ENCODE results near the gene LIPC. TPM values are rescaled to one million over a fixed set of nuclear protein-coding genes. Genes with fewer than 3 reads are reported as not detected.

Gene LIPC
- total and polyA plus RNA-seq, 9 of the 15 experiments (the other 6 are each of a cell fraction or from before 2014, with no cell fraction given) = 0.07 to 0.41 (median 0.11) TPM; not detected in 2

DNA sequence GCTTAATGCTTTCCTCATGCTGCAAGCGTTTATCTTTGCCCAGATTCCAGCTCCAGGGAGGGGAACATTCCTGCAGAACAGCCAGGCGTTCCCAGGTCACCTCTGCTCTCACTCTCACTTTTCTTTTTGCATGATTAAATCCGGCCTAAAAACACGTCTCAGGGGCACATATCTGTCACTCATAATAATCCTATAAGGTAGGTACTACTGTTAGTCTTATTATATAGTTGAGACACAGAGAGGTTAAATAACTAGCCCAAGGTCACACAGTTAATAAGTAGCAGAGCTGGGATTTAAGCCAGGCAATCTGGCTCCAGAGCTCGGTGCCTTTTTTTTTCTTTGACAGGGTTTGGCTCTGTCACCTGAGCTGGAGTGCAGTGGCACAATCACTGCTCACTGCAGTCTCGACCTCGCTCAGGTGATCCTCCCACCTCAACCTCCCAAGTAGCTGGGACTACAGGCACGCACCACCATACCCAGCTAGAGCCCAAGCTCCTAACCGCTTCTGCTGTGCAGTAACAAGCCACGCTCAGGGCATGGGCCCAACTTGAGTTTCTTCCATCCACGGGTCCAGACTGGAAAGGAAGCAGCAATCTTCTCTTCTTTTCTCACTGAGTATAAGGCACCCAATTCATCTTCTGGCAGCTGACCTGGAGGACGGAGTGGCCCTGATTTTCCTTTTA, 96.5 kb downstream of the LIPC start:
- no peak for ATAC-seq
- Histone ChIP-seq H4K20me1 (replicated peaks; ENCODE audit: control insufficient read depth, insufficient read depth, low read length) (no peaks in the 10 kb centered on the region), H3K4me3 (no peak overlapping the region), H3K4me2 (ENCODE audit: insufficient read depth, low read length) (no peak overlapping the region), H3K27ac (ENCODE audit: extremely low read depth, low read depth, low read length) (no peak overlapping the region), H2AFZ (ENCODE audit: low read depth, low read length) (no peak overlapping the region), H3K9me3 (replicated peaks; ENCODE audit: control insufficient read depth, insufficient read depth, low read depth, low read length) (no peaks in the 10 kb centered on the region), H3K4me1 (replicated peaks in 1 of 2; ENCODE audit: control insufficient read depth in 2 of 2, insufficient read depth in 2 of 2, low read length in 2 of 2) (no peaks in the 10 kb centered on the region), H3K9ac (ENCODE audit: insufficient read depth in 1 of 2, low read depth in 2 of 2, low read length in 2 of 2) (no peak overlapping the region), H3K36me3 (ENCODE audit: control insufficient read depth, insufficient read depth, low read length) (no peaks in the 10 kb centered on the region), H3K79me2 (ENCODE audit: control insufficient read depth, insufficient read depth, low read length) (no peaks in the 10 kb centered on the region), H3K27me3 (ENCODE audit: control insufficient read depth in 2 of 2, insufficient read depth in 2 of 2, low read length in 2 of 2) (no peaks in the 10 kb centered on the region), H3K9me1 (ENCODE audit: control insufficient read depth, insufficient read depth, low read length) (no peaks in the 10 kb centered on the region)
- in situ Hi-C loops (cut with MboI) (no loop called here), intact Hi-C loops (cut with micrococcal nuclease) (no loop called here)
- ChIA-PET CTCF (ENCODE audit: low intra/inter-chr PET ratio) (interaction anchor here (0.7 kb wide), 1 partner anchor 657 kb away, joined by 3 read pairs; no protein-coding TSS in a partner anchor), POLR2A (interaction anchor here (0.6 to 1.3 kb wide), 3 partner anchors 9 to 40 kb away, joined by 3 to 5 read pairs (median 4); no protein-coding TSS in a partner anchor)
- no TSS peak for BruUV-seq (replicated peaks)
- no peak for TF ChIP-seq ZKSCAN3 (CRISPR knock-in tag; IDR thresholded peaks at IDR 0.05)
- TF ChIP-seq ZNF134 (CRISPR knock-in tag; conservative IDR thresholded peaks at IDR 0.05) = no peak
- TF ChIP-seq HBP1 (CRISPR knock-in tag; IDR thresholded peaks at IDR 0.05) = no peak
- DNase-seq (ENCODE audit: extremely low read depth in 1 of 4, low spot score in 3 of 4) = no peak
- no peak for FAIRE-seq
- 53% methylated on average over 12 of the region's 12 CpGs for WGBS (ENCODE audit: insufficient coverage, low coverage, missing lambda C conversion rate)

GRCh38 chr15:58529041-58529440, 97.2 kb downstream of the LIPC start:
- DNase-seq (ENCODE audit: extremely low read depth in 1 of 4, low spot score in 3 of 4) (no peak), FAIRE-seq (no peak), ATAC-seq (no peak)
- Histone ChIP-seq H3K4me2 (ENCODE audit: insufficient read depth, low read length) (no peak overlapping the region), H3K4me3 (no peak overlapping the region), H3K36me3 (ENCODE audit: control insufficient read depth, insufficient read depth, low read length) (no peaks in the 10 kb centered on the region), H3K79me2 (ENCODE audit: control insufficient read depth, insufficient read depth, low read length) (no peaks in the 10 kb centered on the region), H3K9me1 (ENCODE audit: control insufficient read depth, insufficient read depth, low read length) (no peaks in the 10 kb centered on the region), H3K4me1 (replicated peaks in 1 of 2; ENCODE audit: control insufficient read depth in 2 of 2, insufficient read depth in 2 of 2, low read length in 2 of 2) (no peaks in the 10 kb centered on the region), H4K20me1 (replicated peaks; ENCODE audit: control insufficient read depth, insufficient read depth, low read length) (no peaks in the 10 kb centered on the region), H2AFZ (ENCODE audit: low read depth, low read length) (no peak overlapping the region), H3K9me3 (replicated peaks; ENCODE audit: control insufficient read depth, insufficient read depth, low read depth, low read length) (no peaks in the 10 kb centered on the region), H3K27me3 (ENCODE audit: control insufficient read depth in 2 of 2, insufficient read depth in 2 of 2, low read length in 2 of 2) (no peaks in the 10 kb centered on the region), H3K9ac (ENCODE audit: insufficient read depth in 1 of 2, low read depth in 2 of 2, low read length in 2 of 2) (no peak overlapping the region), H3K27ac (ENCODE audit: extremely low read depth, low read depth, low read length) (no peak overlapping the region)
- CTCF ChIA-PET (ENCODE audit: low intra/inter-chr PET ratio) = no interaction called here
- in situ Hi-C loops (cut with MboI) = no loop called here
- POLR2A ChIA-PET = interaction anchor here (0.9 to 1.3 kb wide), 3 partner anchors 8 to 28 kb away, joined by 3 to 5 read pairs (median 3); no protein-coding TSS in a partner anchor
- BruUV-seq (replicated peaks) = no TSS peak
- WGBS (ENCODE audit: insufficient coverage, low coverage, missing lambda C conversion rate) = 42% methylated on average over 2 of the region's 2 CpGs
- intact Hi-C loops (cut with micrococcal nuclease) = no loop called here
- TF ChIP-seq HSF4 (CRISPR knock-in tag; IDR thresholded peaks at IDR 0.05; ENCODE audit: borderline replicate concordance) (no peak), ETV5 (CRISPR knock-in tag; IDR thresholded peaks at IDR 0.05; ENCODE audit: low read depth) (no peak), POLR3G (IDR thresholded peaks at IDR 0.05; ENCODE audit: extremely low read depth, insufficient read length, insufficient replicate concordance) (no peak), ATF2 (CRISPR knock-in tag; IDR thresholded peaks at IDR 0.05) (no peak), TGIF2 (CRISPR knock-in tag; IDR thresholded peaks at IDR 0.05) (no peak), HLTF (IDR thresholded peaks at IDR 0.05) (no peak), SIX5 (IDR thresholded peaks at IDR 0.05; ENCODE audit: borderline replicate concordance in 1 of 2, insufficient read depth in 1 of 2, low read depth in 1 of 2, low read length in 2 of 2) (no peak)
- TF ChIP-seq, protein P1, sequence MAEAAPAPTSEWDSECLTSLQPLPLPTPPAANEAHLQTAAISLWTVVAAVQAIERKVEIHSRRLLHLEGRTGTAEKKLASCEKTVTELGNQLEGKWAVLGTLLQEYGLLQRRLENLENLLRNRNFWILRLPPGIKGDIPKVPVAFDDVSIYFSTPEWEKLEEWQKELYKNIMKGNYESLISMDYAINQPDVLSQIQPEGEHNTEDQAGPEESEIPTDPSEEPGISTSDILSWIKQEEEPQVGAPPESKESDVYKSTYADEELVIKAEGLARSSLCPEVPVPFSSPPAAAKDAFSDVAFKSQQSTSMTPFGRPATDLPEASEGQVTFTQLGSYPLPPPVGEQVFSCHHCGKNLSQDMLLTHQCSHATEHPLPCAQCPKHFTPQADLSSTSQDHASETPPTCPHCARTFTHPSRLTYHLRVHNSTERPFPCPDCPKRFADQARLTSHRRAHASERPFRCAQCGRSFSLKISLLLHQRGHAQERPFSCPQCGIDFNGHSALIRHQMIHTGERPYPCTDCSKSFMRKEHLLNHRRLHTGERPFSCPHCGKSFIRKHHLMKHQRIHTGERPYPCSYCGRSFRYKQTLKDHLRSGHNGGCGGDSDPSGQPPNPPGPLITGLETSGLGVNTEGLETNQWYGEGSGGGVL (CRISPR knock-in tag; IDR thresholded peaks at IDR 0.05) = no peak
